Measurements from ENCODE around the gene ANAPC7.
"Not testable (repeated sequence)": the region's sequence is repeated elsewhere in the genome, so short reads cannot be mapped to it uniquely, and the experiment has no call there.

Gene ANAPC7

GRCh38 chr12:110444455-110444854 lies 40.9 kb upstream of the ANAPC7 start:
- peaks cover 30% of the 10 kb centered on the region for H4K20me1 ChIP-seq (ENCODE audit: insufficient read depth, low read length, poor library complexity, severe bottlenecking)
- H3K4me1 ChIP-seq (ENCODE audit: insufficient read depth, low read length, poor library complexity, severe bottlenecking): peaks cover 14% of the 10 kb centered on the region
- no peaks in the 10 kb centered on the region for H3K27me3 ChIP-seq (ENCODE audit: insufficient read depth, low read length, poor library complexity, severe bottlenecking)
- no peak for TF ChIP-seq EZH2phosphoT487 (IDR thresholded peaks at IDR 0.05; ENCODE audit: borderline replicate concordance)
- no peak for TF ChIP-seq CTCF (conservative IDR thresholded peaks at IDR 0.05; ENCODE audit: low read length)
- no peaks in the 10 kb centered on the region; the same call in 1 of the 2 replicates for H3F3A ChIP-seq (ENCODE audit: low read depth)
- no peak overlapping the region for H3K4me2 ChIP-seq (ENCODE audit: low read depth, low read length, poor library complexity, severe bottlenecking)
- H3K9me3 ChIP-seq (ENCODE audit: insufficient read depth, low read depth, low read length): no peaks in the 10 kb centered on the region
- no peaks in the 10 kb centered on the region for H3K9me2 ChIP-seq (replicated peaks; ENCODE audit: low read depth, low read length)
- H3K36me3 ChIP-seq (ENCODE audit: insufficient read depth, low read length): peaks cover 33% of the 10 kb centered on the region
- no peak overlapping the region for H3K9ac ChIP-seq (ENCODE audit: low read depth, low read length, poor library complexity, severe bottlenecking)
- H3K79me2 ChIP-seq (ENCODE audit: insufficient read depth, low read length): peaks cover 46% of the 10 kb centered on the region
- H3K4me3 ChIP-seq (ENCODE audit: low read length, poor library complexity, severe bottlenecking): no peak overlapping the region
- no peak overlapping the region for H2AFZ ChIP-seq (ENCODE audit: low read length)

- H3K9me3 ChIP-seq (ENCODE audit: insufficient read depth, low read depth, low read length): no peaks in the 10 kb centered on the region
- H3K9ac ChIP-seq (ENCODE audit: low read depth, low read length, poor library complexity, severe bottlenecking): no peak overlapping the region
- no peaks in the 10 kb centered on the region for H4K20me1 ChIP-seq (ENCODE audit: insufficient read depth, low read length, poor library complexity, severe bottlenecking)
- H3K4me2 ChIP-seq (ENCODE audit: low read depth, low read length, poor library complexity, severe bottlenecking): no peak overlapping the region
- H3K36me3 ChIP-seq (ENCODE audit: insufficient read depth, low read length): peaks cover 42% of the 10 kb centered on the region; the same call in 1 of the 2 replicates
- no peaks in the 10 kb centered on the region for H3K4me1 ChIP-seq (ENCODE audit: insufficient read depth, low read length, poor library complexity, severe bottlenecking)
- no peaks in the 10 kb centered on the region for H3K27me3 ChIP-seq (ENCODE audit: insufficient read depth, low read length, poor library complexity, severe bottlenecking)
- H3F3A ChIP-seq (ENCODE audit: low read depth): peaks cover 4% of the 10 kb centered on the region; the same call in 1 of the 2 replicates
- no peaks in the 10 kb centered on the region for H3K79me2 ChIP-seq (ENCODE audit: insufficient read depth, low read length)
- H3K9me2 ChIP-seq (replicated peaks; ENCODE audit: low read depth, low read length): no peaks in the 10 kb centered on the region
- H3K4me3 ChIP-seq (ENCODE audit: low read length, poor library complexity, severe bottlenecking): no peak overlapping the region
- no peak overlapping the region for H2AFZ ChIP-seq (ENCODE audit: low read length)
- TF ChIP-seq CTCF (conservative IDR thresholded peaks at IDR 0.05; ENCODE audit: low read length): no peak
- no peak for TF ChIP-seq EZH2phosphoT487 (IDR thresholded peaks at IDR 0.05; ENCODE audit: borderline replicate concordance)
Measured at GRCh38 chr12:110436231-110436630, 32.7 kb upstream of the ANAPC7 start.

- no peaks in the 10 kb centered on the region for H3K79me2 ChIP-seq (ENCODE audit: insufficient read depth, low read length)
- peak overlapping the region; percentile 73 for H3K9ac ChIP-seq (ENCODE audit: low read depth, low read length, poor library complexity, severe bottlenecking)
- no peak overlapping the region for H2AFZ ChIP-seq (ENCODE audit: low read length)
- peaks cover 4% of the 10 kb centered on the region; the same call in 1 of the 2 replicates for H3F3A ChIP-seq (ENCODE audit: low read depth)
- H4K20me1 ChIP-seq (ENCODE audit: insufficient read depth, low read length, poor library complexity, severe bottlenecking): no peaks in the 10 kb centered on the region
- no peaks in the 10 kb centered on the region for H3K9me3 ChIP-seq (ENCODE audit: insufficient read depth, low read depth, low read length)
- no peaks in the 10 kb centered on the region for H3K4me1 ChIP-seq (ENCODE audit: insufficient read depth, low read length, poor library complexity, severe bottlenecking)
- no peaks in the 10 kb centered on the region for H3K9me2 ChIP-seq (replicated peaks; ENCODE audit: low read depth, low read length)
- no peak for TF ChIP-seq CTCF (conservative IDR thresholded peaks at IDR 0.05; ENCODE audit: low read length)
- TF ChIP-seq EZH2phosphoT487 (IDR thresholded peaks at IDR 0.05; ENCODE audit: borderline replicate concordance): no peak
- H3K4me2 ChIP-seq (ENCODE audit: low read depth, low read length, poor library complexity, severe bottlenecking): peak overlapping the region; percentile 51
- peaks cover 16% of the 10 kb centered on the region; the same call in 1 of the 2 replicates for H3K36me3 ChIP-seq (ENCODE audit: insufficient read depth, low read length)
- no peaks in the 10 kb centered on the region for H3K27me3 ChIP-seq (ENCODE audit: insufficient read depth, low read length, poor library complexity, severe bottlenecking)
- H3K4me3 ChIP-seq (ENCODE audit: low read length, poor library complexity, severe bottlenecking): peak overlapping the region; percentile 76
Measured at GRCh38 chr12:110431957-110432587, 28.6 kb upstream of the ANAPC7 start.

GRCh38 chr12:110429676-110430075 lies 26.2 kb upstream of the ANAPC7 start:
- H3K79me2 ChIP-seq (ENCODE audit: insufficient read depth, low read length); H3K4me2 ChIP-seq (ENCODE audit: low read depth, low read length, poor library complexity, severe bottlenecking); H3K36me3 ChIP-seq (ENCODE audit: insufficient read depth, low read length); H4K20me1 ChIP-seq (ENCODE audit: insufficient read depth, low read length, poor library complexity, severe bottlenecking); H3K27me3 ChIP-seq (ENCODE audit: insufficient read depth, low read length, poor library complexity, severe bottlenecking); H3K4me3 ChIP-seq (ENCODE audit: low read length, poor library complexity, severe bottlenecking); H3K4me1 ChIP-seq (ENCODE audit: insufficient read depth, low read length, poor library complexity, severe bottlenecking); H2AFZ ChIP-seq (ENCODE audit: low read length); H3F3A ChIP-seq (ENCODE audit: low read depth); H3K9me2 ChIP-seq (replicated peaks; ENCODE audit: low read depth, low read length); H3K9ac ChIP-seq (ENCODE audit: low read depth, low read length, poor library complexity, severe bottlenecking); H3K9me3 ChIP-seq (ENCODE audit: insufficient read depth, low read depth, low read length): not testable (repeated sequence)

Data from Loucy (cell line).